HG02642 (cell line): ENCODE measurements around the gene CCDC83.
"Not testable (repeated sequence)": the region's sequence is repeated elsewhere in the genome, so short reads cannot be mapped to it uniquely, and the experiment has no call there.

Experiments used
- ATAC-seq: cut with Tn5 transposase; IDR thresholded peaks from one replicate; pipeline ENCODE4 v1.9.1; 2021; ENCODE audit warnings: mild to moderate bottlenecking; ENCODE audit not compliant: unreplicated experiment, poor library complexity

CCDC83 gene

DNA sequence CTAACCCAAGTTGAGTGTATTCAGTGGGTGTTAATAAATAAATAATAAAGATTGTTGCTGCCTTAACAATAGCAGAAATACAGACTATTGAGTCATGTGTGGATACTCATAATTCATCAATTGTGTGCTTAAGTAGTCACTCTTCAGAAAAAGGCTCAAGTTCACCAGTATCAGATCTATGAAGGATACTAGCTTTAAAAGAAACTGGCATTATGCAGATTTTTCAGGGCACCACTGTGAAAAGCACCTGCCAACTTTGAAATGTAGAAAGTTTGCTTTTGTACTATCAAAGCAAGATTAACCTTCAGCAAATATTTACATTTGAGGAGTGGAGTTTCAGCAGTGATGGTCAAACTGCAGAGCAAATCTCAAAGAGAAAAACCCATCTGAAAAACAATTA lies 24.1 kb upstream of the CCDC83 start:
- no peak for ATAC-seq

DNA sequence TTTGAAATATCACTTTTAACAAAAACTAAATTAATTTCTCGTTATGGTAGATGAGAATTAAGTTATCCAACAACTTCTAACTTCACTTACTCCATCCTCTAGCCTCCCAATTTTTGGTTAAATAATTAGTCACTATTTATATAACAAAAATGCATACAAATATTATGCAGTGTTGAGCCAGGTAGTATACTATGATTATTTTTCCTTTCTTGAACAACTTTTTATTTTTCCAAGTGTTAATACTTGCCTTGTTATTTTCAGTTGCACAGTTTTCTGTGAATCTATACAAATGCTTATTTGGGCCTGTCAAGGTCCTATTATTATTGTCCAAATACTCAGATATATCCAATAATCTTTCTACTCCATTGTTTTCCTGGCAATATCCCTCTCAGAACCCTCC lies 19.9 kb upstream of the CCDC83 start:
- ATAC-seq = no peak

DNA sequence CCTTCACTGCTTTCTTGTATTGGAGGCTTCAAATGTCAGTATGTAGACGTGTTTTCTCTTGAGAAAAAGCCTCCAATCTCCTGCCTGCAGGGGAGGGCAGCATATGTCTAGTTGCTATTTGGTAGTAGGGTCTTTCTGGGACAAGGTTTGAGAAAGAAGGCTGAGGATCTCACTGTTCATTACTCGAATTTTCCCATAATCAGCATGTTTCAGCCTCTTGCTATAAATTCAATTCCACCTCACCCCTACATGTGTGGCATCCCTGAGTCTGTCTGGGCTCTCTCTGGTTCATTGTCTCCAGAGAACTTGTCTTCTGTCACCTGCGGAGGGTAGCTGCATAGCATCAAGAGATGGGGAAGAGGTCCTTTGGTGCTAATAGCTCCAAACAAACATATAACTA lies 19.5 kb upstream of the CCDC83 start:
- ATAC-seq = no peak

DNA sequence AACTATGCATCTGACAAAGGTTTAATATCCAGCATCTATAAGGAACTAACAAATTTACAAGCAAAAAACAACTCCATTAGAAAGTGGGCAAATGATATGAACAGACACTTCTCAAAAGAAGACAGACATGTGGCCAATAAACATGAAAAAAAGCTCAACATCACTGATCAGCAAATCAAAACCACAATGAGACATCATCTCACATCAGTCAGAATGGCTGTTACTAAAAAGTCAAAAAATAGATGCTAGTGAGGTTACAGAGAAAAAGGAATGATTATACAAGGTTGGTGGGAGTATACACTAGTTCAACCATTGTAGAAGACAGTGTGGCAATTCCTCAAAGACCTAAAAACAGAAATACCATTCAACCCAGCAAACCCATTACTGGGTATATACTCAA lies 14.3 kb upstream of the CCDC83 start:
- ATAC-seq = not testable (repeated sequence)

DNA sequence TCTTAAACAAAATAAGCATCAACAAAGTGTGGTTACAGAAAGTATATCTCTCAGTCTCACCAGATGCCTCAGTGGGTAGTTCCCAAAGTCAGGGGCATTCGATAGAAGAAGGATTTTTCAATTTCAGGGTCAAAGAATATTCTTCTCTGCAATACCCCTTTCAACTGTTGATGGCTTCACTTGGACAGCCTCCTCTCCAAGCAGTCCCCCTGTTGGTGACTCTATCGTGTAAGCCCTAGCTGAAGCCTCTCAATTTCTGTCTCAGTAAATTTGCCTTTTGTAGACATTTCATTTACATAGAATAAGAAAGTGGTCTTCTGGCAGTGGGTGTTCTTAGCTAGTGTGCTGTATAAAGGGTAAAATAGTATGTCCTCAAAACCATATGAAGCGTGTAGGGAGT lies 11.3 kb upstream of the CCDC83 start:
- ATAC-seq = no peak

DNA sequence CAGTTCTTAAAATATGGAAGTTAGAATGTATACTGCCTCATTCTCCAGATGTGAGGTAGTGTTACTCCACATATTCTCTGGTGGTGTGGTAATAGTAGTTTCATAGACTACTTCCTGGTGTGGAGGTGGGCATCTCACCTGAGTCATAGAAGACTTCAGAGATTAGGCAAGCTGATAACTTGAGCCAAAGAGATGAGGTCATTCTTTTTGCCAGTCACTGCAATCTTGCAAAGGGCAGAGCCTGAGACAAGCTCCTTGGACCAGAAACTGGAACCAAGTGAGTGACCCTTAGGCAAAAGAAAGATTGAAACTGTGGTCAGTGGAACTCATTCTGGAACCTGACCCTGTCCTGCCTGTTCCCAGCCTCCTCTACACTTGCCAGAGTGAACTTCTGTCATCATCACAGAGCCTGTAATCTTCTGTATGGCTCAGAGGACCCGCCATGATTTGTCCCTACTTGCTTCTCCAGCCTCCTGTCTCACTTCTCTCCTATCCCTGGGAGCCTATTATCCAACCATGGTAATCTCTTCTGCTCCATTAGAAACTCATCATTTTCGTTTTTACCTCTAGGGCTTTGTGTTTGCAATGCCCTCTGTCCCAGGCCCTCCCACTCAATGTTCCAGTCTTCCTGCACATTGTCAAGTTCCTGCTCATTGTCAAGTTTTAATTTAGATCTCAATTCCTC lies 10.6 kb upstream of the CCDC83 start:
- no peak for ATAC-seq

DNA sequence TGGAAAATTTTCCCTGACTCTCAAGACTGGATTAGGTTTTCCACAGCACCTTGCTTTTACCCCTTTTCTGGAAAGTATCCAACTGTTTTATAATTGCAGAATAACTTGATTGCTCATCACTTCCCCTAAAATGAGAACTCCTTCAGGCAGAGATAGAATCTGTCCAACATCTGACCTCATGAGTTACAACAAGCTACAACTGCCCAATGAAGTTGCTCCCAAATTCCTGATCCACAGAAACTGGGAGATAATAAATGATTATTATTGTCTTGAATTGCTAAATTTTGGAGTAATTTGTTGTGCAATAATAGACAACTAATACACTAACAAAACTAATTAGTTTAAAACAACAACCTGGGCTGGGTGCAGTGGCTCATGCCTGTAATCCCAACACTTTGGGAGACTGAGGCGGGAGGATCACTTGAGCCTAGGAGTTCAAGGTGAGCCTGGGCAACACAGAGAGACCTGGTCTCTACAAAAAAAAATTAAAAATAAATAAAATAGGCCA lies 10.0 kb upstream of the CCDC83 start:
- no peak for ATAC-seq

DNA sequence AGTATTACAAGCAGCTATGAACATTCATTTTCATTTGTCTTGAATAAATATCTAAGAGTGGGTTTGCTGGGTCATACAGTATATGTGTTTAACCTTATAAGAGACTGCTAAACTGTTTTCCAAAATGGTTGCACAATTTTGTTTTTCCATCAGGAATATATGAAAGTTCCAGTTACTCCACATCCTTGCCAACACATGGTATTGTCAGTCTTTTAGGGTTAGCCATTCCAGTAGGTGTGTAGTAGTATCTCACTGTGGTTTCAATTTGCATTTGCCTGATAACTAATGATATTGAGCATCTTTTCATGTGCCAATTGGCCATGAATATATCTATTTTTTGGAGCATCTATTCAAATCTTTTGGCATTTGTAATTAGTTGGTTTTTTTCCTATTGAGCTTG lies 7.7 kb upstream of the CCDC83 start:
- no peak for ATAC-seq

DNA sequence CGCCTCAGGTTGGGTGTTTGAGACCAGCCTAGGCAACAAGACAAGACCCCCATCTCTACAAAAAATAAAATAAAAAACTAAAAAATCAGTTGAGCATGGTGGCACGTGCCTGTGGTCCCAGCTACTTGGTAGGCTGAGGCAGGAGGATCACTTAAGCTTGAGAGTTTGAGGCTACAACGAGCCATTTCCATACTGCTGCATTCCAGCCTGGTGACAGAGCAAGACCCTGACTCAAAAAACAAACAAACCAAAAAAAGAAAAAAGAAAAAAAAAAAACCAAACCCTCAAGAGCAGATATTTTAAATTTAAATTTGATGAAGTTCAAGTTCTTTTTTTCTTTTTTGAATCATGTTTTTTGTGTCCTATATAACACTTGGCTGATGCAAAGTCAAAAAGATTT lies 7.2 kb upstream of the CCDC83 start:
- no peak for ATAC-seq

DNA sequence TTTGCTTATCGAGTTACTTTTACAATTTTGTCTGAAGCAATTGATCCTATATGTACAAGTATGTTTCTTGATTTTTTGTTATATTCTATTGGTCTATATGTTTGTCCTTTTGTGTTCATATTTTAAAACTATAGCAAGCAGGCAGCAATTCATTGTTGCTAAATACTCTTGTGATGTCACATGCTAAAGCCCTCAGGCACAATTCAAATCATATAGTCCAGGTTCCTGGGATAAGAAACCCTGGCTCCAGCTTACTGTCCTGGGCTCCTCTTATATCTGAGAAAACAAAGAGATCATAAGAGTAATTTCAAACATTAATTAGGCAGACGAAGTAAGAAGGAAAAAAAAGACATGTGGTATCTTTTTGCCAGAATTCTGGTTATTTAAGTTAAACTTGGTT lies 6.6 kb upstream of the CCDC83 start:
- ATAC-seq = no peak

DNA sequence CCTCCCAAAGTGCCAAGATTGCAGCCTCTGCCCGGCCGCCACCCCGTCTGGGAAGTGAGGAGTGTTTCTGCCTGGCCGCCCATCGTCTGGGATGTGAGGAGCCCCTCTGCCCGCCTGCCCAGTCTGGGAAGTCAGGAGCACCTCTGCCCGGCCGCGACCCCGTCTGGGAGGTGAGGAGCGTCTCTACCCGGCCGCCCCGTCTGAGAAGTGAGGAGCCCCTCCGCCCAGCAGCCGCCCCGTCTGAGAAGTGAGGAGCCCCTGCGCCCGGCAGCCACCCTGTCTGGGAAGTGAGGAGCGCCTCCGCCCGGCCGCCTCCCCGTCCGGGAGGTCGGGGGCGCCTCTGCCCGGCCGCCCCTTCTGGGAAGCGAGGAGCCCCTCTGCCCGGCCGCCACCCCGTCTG lies 2.4 kb upstream of the CCDC83 start:
- ATAC-seq = not testable (repeated sequence)

DNA sequence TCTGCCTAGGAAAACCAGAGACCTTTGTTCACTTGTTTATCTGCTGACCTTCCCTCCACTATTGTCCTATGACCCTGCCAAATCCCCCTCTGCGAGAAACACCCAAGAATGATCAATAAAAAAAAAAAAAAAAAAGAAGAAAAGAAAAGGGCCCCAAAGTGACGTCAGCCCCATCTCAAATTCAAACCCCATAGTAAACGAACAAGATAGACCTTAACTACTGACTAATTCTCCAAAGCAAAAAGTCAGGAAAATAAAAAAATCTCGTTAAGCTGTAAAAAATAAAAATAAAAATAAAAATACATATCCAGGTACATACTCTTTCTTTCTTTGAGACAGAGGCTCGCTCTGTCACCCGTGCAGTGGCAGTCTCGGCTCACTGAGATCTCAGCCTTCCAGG lies 1.6 kb upstream of the CCDC83 start:
- not testable (repeated sequence) for ATAC-seq

DNA sequence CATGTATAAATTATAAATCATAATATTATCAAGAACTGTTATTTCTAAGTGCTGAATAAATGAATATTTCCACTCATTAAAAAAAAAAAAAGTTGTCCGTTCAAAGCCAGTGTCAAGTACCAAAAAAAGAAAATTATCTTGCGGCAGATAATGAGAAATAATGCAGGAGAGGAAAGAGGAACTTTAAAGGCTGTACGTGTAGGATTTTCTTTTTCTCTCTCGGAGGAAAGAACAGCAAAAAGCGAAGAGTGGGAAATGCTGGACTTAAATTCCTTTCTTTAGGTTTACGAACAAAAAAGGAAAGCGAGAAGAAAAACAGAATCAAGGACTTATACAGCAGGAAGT lies 999 bp upstream of the CCDC83 start:
- ATAC-seq = no peak

DNA sequence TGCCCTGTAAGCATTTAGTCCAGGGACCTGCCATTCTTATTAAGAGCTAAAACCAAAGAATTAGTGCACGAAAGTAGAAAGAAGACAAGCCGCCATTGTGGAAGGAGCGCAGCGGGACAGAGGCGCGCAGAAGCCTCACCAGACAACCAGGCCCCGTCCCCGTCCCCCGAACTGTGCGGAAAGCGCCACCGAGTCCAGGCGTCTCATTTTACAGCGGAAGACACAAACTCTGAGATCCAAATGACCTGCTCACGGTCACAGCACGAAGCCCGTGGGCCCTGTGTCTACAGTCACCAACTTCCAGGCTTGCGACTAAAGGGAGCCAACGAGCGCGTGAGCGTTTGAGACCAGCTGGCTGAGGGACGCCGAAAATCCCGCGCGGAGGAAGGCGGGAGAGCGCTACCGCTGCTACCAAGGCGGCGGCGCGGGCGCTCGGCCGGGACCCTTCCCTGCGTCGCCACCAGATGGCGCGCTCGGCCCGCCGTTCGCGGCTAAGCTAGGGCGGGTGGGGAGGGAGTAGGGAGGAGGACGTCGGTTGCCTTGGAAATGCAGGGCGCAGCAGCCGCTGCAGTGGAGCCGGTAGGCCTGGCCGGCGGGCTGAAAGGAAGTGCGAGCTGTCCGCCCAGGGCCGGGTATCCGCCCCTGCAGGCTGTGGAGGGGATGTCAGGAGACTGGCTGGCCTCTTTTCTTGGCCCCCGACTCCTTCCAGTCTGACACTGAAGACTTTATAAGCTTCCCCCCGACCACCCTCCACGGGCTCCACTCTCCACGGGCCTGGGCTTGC lies 434 bp upstream of the CCDC83 start:
- peak; percentile 99 for ATAC-seq

DNA sequence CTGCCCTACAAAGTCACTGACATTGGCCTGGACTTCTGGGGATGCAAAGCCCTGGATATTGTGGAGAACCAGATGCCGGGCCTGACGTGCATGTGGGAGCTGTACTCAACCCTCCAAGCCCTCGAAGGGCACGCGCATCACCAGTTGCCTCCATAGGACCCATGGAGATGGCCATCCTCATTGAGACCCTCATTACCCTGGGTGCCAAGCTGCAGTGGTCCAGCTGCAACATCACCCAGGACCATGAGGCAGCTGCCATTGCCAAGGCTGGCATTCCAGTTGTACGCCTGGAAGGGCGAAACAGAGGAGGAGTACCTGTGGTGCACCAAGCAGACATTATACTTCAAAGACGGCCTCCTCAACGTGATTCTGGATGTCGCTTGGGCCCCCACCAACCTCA lies 1.9 kb downstream of the CCDC83 start:
- ATAC-seq = no peak

DNA sequence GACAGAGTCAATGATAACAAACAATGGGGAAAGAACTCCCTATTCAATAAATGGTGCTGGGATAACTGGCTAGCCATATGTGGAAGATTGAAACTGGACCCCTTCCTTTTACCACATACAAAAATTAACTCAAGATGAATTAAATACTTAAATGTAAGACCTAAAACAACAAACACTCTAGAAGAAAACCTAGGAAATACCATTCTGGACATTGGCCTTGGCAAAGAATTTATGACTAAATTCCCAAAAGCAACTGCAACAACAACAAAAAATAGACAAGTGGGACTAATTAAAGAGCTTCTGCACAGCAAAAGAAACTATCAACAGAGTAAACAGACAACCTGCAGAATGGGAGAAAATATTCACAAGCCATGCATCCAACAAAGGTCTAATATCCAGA lies 4.4 kb downstream of the CCDC83 start:
- not testable (repeated sequence) for ATAC-seq

DNA sequence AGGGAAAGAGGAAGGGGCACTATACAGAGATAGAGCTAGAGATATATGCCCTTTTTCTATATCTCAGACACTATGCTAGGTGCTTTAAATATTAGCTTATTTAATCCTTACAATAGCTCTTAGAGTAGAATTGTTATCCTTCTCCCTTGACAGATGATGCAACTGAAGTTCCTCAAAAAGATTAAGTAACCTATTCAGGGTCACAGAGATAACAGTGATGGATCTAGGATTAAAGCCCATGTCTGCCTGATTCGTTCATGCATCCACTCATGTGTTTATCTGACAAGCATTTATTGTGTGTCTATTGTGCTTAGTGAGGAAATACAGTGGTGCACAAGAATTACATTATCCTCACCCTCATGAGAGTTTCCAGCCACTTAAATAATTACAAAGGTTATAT lies 8.7 kb downstream of the CCDC83 start:
- ATAC-seq = no peak

DNA sequence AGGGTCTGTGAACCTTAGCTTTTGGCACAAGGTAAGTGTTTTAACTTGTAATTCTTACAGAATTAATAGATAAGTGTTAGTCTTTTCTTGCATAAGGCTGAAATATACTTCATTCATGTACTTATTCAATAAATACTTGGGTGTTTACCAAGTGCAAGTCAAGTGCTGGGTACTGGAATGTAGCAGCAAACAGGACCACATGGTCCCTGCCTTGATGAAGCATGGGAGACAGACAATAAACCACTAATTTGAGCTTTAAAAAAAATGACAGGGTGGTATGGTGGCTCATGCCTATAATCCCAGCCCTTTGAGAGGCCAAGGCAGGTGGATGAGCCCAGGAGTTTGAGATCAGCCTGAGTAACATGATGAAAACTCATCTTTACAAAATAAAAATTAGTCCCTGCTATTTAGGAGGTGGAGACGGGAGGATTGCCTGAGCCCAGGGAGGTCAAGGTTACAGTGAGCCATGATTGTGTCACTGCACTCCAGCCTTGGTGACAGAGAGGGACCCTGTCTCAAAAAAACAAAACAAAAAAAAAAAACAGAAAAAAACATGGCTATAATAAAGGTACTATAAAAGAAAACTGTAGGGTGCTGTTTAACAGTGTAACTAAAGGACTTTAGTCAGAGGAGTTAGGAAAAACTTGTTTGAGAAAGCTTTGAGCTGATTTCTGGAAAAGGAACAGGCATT lies 11.1 kb downstream of the CCDC83 start:
- ATAC-seq = no peak

DNA sequence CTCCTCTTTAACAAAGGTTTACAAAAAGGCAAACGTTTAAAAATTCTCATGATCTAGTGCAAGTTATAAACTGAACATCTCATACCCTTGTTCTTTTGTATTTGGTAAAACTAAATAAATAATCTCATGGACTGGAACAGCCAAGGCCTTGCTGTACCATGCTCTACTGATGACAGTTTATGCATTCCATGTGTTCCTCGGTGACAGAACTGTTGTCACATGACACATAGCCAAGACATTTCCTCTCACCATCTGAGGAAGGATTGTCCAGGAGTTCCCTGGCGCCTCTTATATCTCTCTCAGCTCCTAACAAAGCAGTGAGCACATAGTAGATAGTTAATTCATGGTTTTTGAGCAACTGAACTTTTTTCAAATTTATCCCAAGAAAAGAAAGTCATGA lies 12.6 kb downstream of the CCDC83 start:
- ATAC-seq = no peak

DNA sequence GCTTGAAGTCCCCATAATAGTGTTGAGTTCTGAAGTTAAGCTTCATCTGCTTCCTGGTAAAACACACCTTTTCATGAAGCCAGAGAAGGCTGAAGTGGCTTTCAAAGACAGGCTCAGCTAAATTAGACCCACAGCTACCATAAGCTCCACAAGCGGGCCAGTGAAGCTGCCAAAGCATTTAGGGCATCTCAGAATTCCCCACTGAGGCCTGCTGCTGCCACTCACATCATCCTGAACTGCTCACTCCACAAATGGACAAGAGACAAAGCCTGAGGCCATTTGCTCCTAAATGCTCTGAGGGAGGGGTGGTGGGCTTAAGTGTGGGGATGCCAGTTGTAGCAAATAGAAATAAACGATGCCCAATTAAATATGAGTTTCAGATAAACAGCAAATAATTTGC lies 14.6 kb downstream of the CCDC83 start:
- no peak for ATAC-seq

DNA sequence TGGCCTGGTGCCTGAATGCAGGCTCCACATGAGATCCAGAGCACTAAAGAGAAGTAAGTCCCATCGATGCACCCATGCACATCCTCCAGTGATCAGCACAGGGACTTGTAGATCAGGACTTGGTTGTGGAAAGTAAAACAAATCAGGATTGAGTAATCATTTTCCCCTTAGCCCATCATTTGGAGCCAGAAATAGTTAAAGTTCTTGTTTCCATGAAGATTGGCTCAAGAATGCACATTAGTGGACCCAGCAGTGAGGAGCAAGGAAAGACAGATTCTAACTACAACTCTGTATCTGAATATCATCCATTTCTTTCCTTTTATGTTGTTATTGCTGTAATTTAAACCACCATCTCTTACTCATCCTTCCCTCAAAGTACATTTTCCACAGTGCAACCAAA lies 19.1 kb downstream of the CCDC83 start:
- ATAC-seq = no peak
